ENCODE data around the gene FAM72A.
A peak's percentile ranks its signal among the peaks of the same experiment; 100 is the strongest.
"Not testable (repeated sequence)": the region's sequence is repeated elsewhere in the genome, so short reads cannot be mapped to it uniquely, and the experiment has no call there.

Gene FAM72A

DNA sequence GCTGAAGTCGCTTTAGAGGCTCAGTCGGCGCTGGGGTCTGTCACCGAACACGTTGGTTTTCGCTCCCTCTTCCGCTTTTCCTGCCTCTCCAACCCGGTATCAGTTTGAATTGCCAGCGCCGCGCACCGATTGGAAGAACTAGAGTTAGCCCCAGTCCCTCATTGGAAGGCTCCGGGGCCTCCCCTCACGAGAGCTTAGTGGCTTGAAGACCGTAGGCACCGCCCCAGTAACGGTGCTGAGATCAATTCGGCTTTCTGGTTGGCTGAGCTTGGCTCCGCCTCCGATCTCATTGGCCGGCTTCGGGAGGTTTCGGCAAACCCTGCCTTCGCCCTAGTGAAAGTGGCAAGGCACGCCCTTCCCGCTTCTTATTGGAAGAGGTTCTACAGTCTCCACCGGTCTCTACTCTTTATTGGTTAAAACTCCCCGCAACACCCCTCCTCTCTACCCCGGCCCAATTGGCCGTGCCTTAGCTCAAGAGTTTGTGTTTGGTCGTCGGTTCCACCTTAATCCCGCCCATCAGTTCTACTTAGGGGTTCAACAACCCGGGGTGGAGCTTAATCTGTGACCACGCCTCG lies at the start of gene FAM72A:
Gene FAM72A, minus strand, starts transcription at position 51 of the 575 bp plus-strand sequence. CDS start 814 bp downstream, outside the sequence.
- peak; percentile 97 for DNase-seq (ENCODE audit: low read depth)

DNA sequence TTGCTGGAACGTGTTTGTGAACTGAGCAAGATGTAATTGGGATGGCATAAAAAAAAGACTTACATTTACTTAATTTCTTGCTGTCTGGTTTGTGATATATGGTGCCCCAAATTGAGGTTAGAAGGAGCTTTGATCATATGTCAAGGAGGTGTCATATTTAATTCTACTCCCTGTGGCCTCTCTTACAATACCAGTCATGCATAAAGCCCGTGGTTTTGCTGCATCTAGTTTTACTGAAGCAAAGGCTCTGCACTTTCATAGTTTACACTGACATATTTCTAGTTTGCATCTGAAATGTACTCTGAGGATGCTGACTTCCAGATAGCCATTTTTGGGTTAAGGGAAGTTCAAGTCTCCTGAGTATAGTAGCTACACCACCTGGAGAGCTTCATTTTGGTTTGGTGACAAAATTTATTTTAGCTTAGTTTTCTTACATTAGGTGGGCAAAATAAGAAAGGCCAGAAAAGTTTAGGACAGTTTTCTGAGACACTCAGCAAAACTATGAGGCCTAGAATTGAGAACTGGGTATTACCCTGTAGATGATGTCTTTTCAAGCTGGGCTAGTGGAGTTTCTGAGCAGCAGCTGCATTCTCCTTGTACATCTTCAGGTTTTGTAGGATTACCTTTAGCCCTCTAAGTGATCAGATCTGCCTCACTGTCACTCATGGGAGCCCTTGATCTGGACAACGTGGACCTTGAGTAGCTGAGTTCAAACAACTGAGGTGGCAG lies 48.5 kb upstream of the FAM72A start:
- DNase-seq (ENCODE audit: low read depth): not testable (repeated sequence)

DNA sequence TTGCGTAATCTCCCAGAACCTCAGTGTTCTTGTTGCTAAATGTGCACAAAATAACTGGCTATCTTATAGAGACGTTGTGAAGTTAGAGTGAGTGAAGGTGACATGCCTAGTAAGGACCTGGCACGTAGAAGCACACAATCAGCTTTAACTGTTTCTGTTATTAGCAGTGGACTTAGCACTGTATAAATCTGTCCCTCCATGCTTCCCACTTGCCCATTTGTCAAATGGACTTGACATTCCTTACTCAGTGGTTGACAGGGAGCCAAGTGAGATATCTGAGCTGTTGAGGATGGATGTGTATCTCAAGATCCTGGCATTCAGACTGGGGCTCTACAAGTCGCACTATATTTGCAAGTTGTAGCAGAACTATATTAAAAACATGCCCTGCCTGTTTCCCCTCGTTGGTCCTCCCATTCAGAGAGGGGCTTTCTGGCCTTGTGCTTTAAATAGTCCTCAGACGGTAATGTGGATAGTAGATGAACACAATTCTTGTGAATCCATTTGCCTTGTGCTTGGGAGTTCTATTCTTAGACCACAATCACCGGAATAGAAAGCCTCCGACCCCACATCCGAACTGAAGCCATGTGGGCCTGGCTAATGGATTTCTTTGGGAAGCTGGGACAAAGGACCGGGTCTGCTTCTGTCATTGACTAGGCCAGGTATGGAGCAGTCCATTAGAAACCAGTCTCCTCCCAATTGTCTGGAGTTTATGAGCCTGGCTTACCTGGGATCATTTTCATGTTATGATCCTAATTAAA lies 43.7 kb upstream of the FAM72A start:
- not testable (repeated sequence) for DNase-seq (ENCODE audit: low read depth)

DNA sequence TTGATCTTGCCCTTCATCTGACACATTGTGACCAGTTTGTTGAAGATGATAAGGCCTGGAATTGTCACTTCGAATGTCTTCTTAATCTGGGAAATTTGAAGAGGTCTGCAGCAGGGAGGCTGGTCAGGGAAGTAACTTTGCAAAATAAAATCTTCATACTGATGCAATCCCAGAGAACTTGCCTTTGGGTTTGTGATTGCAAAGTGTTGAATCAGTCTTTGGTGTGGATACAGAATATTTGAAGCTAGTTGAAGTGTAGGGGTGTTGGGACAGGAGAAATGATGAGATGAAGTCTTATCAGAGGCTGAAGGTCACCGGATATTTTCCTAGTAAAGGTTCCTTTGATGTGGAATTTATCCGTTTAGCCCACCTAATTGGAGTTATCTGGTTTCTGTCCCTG lies 42.8 kb upstream of the FAM72A start:
- not testable (repeated sequence) for DNase-seq (ENCODE audit: low read depth)

DNA sequence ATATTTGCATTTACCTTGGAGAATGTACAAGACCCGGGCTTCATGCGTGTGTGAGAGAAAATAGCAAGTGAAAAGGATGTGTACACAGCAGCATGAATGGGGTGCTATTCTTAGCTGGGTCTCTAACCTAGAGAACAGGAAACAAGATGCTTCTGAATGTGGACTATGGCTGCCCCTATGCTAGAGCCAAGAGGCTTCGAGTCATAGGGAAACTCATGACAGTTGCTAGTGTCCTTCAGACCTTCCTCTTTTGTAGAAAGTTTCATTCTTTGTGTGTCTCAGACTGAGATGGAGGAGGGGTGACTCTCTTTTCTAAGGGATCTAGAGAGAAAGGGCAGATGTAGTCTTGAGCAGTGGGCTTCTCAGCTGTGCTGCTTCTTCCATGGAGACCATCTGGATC lies 40.7 kb upstream of the FAM72A start:
- not testable (repeated sequence) for DNase-seq (ENCODE audit: low read depth)

DNA sequence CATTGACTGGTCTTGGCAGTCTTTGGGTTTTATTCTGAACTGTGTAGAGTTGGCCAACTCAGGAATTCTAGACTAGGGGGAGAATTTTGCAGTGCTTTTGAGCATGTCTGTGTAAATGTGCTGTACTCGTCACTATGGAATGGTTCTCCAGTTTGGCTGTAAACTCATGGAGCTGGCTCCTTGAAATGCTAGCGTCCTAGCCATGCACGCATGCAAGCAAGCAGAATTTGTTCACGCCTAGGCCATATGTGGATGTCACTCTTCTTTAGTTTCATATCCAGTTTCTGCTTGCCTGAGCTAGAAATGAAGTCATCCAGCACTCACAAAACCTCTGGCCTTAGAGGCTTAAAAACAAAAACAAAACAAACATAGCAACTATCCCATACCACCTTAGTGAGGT lies 37.6 kb upstream of the FAM72A start:
- DNase-seq (ENCODE audit: low read depth): not testable (repeated sequence)

DNA sequence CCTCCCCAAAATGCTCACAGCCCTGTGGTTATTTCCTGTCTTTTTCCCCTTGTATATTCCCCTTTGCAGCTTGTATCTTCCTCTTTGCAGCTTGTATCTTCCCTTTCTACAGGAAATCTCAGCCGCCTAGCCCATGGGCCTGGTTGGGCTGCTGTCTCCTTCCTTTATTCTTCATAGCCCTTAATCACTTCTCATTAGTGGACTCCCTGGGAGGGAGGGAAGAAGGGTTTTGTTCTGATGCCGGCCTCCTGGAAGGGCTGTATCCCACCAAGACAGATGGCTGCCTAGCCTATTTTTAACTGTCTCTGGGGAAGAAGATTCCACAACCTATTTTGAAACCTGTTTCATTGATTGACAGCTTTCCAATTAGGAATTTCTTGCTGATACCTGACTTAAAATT lies 32.6 kb upstream of the FAM72A start:
- DNase-seq (ENCODE audit: low read depth): not testable (repeated sequence)

DNA sequence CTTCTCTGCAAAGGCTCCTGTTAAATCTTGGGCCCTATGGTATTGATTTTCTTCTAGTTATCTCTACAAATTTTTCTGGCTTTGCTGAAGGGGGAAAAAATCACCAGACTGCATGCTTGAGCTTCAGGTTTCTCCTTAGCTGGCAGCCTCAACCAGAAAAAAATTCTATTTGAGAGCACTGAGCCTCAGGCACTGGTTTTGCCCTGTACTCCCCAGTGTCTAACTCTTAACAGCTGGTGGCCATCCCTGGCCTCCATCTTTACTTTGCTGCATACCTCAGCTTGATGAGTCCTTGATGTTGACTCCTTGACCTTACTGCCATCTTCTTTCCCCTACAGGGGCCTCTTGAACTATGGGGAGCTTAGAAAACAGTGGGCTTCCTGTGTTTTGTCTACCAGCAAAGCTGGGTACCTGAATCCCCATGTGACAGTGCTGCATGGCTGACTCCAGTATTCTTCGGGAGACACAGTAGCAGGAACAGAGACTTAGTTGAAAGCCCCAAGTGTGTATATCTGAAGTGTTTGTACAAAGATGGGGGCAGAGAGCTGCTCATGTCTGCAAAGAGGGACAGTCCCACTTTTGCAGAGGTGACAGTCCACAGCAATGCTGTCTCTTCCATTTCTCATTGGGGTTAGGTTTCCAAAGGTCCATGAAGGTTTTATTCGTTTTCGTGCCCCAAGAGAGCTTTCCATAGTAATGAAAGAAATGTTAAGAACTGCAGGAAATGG lies 31.7 kb upstream of the FAM72A start:
- DNase-seq (ENCODE audit: low read depth): not testable (repeated sequence)

DNA sequence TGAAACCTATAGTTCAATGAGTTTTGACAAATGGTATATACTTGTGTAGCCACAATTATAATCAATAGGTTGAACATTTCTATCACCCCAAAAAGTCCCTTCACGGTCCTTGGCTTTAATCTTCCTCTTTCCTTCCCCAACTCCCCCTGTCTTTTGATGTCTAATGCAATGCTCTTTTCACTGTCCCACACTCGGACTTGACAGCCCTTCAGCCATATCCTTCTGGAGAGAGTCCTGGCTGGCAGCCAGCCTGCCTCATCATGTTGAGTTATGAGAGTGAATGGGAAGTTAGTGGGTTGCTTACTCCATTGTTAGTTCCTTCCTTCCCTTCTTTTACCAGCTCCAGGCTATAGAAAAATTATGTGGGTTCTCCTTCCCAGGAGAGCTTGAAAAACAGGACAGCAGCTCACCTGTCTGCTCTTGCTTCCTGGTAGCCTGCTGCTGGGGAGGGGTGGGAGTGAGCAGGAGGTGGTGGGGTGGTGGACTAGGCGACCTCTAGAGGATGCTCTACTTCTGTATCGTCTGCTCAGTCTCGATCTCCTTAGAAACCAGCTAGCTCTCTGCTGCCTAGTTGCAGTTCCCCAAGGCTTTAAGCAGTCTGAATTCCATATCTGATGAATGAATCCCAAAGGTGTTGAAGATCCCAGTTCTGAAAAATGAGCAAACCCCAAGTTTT lies 30.5 kb upstream of the FAM72A start:
- not testable (repeated sequence) for DNase-seq (ENCODE audit: low read depth)

DNA sequence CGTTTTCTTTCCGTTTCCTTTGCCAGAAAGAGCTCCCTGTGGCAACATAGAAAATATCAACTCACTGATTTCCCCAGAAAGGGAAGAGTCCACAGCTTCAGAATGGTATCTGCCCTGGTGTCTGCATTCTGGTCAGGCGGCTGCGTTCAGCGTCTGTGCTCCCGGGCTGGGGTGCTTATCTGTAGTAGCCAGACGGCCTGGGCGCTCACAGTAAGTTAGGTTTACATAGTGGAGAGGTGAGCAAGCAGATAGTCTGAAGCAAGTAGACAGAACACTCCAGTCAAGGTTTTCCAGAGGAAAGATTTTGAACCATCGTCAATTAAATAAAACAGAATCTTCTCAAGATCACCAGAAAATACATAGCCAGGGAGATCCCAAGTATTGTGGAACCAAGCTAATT lies 29.4 kb upstream of the FAM72A start:
- peak; percentile 45 for DNase-seq (ENCODE audit: low read depth)

DNA sequence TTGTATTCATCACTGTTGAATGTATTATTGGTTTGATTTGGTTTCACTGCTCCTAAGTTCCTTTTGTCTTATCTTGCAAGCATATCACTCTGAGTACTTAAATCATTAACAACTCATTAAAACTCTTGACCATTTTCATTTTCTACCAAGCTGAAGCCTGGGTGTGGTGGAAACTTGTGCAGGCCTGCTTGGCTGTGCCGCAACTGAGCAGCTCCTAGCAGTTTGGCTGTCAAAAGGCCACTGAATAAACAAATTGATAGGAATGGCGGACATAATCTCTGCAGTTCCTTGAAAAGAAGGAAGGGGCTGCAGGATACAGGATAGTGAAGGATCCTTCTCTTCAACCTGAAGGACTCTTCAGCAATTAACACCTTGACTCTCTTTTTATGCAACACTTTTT lies 26.6 kb upstream of the FAM72A start:
- not testable (repeated sequence) for DNase-seq (ENCODE audit: low read depth)

DNA sequence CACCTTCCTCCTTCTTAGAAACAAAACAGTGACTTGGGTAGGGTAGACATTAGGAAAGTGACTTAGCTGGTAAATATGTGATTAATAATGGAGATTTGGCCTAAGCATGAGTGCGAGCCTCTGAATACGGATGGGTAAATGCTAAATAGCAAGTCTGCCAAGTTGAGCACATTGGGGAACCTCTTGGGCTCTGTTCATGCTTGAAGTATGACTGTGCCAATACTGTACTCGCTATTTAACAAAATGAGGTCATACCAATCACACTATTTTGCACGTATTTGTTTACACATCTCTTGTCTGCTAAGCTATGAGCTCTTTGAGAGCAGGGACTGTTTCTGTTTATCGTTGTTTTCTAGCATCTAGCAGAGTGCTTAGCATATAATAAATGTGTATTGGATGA lies 24.2 kb upstream of the FAM72A start:
- DNase-seq (ENCODE audit: low read depth): not testable (repeated sequence)

DNA sequence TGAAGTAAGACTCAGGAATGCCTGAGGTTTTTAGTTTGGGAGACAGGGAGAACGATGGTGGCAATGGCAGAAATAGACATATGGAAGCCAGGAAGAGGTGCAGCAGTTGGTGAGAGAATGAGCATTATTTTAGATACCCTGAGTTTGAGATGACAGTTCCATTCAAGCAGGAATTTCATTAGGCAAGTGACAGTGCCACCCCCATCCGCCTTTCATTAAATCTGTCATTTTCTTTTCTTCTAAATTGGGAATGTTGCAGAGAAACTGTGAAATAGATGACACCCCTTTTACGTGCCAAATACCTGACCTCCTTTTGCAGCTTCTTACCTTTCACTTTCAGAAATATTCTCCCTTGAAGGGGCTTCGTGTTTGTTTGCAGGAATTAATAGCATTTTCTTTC lies 22.7 kb upstream of the FAM72A start:
- DNase-seq (ENCODE audit: low read depth): not testable (repeated sequence)

DNA sequence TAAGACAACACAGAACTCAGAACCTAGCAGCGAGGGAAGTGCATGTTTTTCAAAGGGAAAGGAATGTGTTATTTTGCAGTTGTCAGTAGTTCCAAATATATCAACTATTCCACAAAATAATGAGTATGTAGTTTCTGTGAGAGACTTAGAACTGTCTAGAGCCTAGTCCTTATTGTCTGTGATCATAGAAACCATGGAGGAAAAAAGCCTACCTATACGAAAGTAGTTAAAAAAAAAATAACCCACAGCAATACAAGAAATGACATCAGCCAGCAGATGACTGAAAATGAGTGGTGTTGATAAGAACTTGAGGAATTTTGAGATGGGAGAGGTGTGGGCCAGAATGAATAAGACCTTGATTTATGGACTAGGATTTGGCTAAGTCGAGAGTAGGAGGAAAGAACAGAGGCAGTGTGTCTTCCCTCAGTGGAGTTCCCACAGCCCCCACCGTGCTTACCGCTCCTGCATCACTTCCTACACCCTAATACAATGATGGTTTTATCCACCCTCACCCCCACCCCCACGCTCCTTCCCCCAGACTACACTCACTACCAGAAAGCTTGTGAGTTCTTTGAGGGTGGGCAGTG lies 21.6 kb upstream of the FAM72A start:
- DNase-seq (ENCODE audit: low read depth): not testable (repeated sequence)

DNA sequence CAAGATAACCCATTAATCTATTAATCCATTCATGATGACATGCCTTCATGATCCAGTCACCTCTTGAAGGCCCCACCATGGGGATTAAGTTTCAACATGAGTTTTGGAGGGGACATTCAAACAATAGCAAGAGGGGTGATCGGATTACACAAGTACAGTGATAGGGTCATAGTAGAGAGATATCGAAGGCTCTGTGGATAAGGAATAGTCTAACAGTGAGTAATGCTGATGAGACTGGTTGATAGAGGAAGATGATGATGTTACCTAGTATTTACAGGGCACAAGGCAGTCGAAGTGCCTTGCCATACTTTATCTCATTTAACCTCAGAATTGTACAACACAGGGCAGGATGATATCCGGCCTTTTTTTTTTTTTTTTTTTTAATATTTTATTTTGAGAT lies 18.9 kb upstream of the FAM72A start:
- not testable (repeated sequence) for DNase-seq (ENCODE audit: low read depth)

DNA sequence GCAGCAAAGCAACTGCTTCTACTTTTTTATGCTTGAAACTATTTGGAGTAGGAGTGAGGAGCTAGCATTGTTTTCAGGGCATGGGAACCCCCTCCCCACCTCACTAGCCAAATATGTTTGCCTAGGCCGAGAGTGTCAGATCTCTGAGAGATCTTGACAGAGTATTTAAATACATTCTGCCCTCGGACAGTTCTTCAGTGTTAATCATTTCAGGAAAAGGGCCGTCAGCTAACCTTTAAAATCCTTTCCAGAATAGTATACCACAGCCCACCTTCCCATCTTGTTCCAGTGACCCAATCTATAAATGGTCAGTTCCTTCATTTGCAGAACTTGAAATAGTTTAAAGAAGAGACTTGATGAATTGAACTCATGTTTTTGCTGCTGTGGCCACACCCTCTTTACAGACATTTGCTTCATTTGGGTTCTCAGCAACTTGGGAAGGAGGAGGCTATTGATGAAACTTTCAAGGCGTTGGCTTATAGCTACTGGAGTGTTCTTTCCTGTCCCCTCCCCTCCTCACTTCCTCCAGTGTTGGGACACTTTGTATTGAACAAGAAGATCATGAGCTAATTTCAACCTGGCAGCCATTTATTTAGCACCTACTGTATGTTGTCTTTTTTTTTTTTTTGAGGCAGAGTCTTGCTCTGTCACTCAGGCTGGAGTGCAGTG lies 17.8 kb upstream of the FAM72A start:
- not testable (repeated sequence) for DNase-seq (ENCODE audit: low read depth)

DNA sequence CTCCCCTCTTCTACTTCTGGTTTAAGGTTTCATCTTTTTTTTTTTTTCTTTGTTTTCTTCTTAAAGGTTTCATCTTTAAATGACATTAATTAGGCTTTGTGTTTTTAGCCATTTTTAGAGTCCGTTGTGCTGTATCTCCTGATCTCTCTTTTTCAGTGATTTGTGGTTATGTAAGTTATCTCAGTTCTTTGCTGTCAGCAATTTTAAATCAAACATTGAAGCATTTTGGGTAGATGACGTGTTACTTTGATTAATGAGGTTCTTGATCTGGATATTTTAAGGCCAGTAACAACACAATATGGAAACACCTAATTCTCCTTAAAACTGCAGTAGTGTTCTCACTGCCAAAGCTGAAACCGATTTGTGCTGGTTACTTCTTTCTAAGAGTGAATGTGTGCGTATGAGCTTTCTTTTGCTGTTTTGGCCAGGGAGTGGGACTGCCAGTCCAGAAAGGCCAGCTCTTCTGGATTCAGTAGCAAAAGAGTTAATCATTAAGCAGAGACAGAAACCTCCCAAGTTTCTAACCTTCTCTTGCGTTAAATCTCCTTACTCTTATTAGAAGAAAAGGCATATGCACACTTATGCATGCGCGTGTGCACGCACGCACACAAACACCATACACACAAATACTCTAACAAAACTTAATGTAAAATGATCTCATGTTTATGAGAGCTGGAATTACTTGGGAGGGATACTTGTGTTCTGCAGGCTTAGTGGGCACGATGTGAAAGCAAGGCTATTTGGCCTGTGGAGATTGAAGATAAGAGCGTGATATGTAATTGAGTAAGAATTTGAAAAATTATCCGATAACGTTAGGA lies 17.1 kb upstream of the FAM72A start:
- DNase-seq (ENCODE audit: low read depth): not testable (repeated sequence)

DNA sequence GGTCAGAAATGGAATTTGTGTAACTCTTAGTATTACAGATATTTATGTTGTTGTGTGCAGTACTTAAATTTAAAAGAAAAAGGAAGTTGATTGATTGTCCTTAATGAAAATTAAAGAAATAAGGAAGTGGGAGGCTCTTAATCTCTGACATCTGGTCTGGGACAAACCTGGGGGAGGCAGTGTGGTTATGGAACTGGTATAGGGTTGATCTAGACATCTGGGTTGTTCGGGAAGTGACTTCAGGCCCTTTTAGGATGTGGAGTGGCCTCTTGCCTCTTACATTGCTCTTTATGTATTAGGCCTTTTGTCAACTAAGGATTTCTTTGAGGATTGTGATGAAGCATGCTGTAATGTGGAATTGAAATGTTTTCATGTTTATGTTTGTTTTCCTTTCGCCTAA lies 16.1 kb upstream of the FAM72A start:
- DNase-seq (ENCODE audit: low read depth): not testable (repeated sequence)

DNA sequence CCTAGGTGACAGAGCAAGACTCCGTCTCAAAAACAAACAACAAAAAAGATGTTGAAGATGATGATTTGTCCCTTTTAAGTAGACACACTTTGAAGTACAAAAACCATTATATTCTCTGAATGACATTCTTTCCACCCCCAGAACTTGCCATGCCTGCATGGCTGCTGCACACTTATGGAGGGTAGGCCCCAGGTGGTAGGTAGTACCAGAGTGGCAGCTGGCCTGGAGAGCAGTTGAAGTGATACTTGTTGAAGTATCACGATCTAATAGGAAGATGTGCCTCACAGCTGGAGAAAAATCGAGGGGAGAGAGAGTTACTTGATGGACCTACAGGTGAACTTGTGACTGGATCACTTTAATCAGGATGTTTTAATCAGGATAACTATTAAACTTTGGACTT lies 15.6 kb upstream of the FAM72A start:
- not testable (repeated sequence) for DNase-seq (ENCODE audit: low read depth)
